ENCODE measurements around the gene TP53RK. TPM values are rescaled to one million over a fixed set of nuclear protein-coding genes. Genes with fewer than 3 reads are reported as not detected.
A peak's percentile ranks its signal among the peaks of the same experiment; 100 is the strongest.

The TP53RK gene
- total RNA-seq, 1 experiment from 2014 or later = 12.4 TPM

- Mint-ChIP-seq H3K9me3 (peaks cover 27% of the 10 kb centered on the region), H3K36me3 (peaks cover 14% of the 10 kb centered on the region), H3K4me3 (peak overlapping the region; percentile 70), H3K27me3 (ENCODE audit: low read depth) (peaks cover 8% of the 10 kb centered on the region), H3K4me1 (peaks cover 38% of the 10 kb centered on the region), H3K27ac (peak overlapping the region; percentile 66)
- CTCF ChIA-PET = interaction anchor here (0.9 to 1.0 kb wide), 4 partner anchors 16 to 311 kb away, joined by 3 to 7 read pairs (median 3); partner anchors contain the start of gene TP53RK
- POLR2A ChIA-PET = no interaction called here
- no peak for TF ChIP-seq ZNF317 (CRISPR knock-in tag; IDR thresholded peaks at IDR 0.05; ENCODE audit: borderline replicate concordance, low read depth)
- no peak for TF ChIP-seq SOX15 (CRISPR knock-in tag; IDR thresholded peaks at IDR 0.05)
- TF ChIP-seq GTF2I (CRISPR knock-in tag; conservative IDR thresholded peaks at IDR 0.05) = no peak
- TF ChIP-seq ZSCAN18 (CRISPR knock-in tag; IDR thresholded peaks at IDR 0.05) = no peak
- no peak for TF ChIP-seq SP1 (CRISPR knock-in tag; conservative IDR thresholded peaks at IDR 0.05)
- TF ChIP-seq TCF7 (CRISPR knock-in tag; IDR thresholded peaks at IDR 0.05; ENCODE audit: low read depth) = no peak
- TF ChIP-seq, protein P1, sequence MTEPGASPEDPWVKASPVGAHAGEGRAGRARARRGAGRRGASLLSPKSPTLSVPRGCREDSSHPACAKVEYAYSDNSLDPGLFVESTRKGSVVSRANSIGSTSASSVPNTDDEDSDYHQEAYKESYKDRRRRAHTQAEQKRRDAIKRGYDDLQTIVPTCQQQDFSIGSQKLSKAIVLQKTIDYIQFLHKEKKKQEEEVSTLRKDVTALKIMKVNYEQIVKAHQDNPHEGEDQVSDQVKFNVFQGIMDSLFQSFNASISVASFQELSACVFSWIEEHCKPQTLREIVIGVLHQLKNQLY (CRISPR knock-in tag; IDR thresholded peaks at IDR 0.05) = no peak
- TF ChIP-seq, protein P2, sequence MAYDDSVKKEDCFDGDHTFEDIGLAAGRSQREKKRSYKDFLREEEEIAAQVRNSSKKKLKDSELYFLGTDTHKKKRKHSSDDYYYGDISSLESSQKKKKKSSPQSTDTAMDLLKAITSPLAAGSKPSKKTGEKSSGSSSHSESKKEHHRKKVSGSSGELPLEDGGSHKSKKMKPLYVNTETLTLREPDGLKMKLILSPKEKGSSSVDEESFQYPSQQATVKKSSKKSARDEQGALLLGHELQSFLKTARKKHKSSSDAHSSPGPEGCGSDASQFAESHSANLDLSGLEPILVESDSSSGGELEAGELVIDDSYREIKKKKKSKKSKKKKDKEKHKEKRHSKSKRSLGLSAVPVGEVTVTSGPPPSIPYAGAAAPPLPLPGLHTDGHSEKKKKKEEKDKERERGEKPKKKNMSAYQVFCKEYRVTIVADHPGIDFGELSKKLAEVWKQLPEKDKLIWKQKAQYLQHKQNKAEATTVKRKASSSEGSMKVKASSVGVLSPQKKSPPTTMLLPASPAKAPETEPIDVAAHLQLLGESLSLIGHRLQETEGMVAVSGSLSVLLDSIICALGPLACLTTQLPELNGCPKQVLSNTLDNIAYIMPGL (CRISPR knock-in tag; IDR thresholded peaks at IDR 0.05) = no peak
- TF ChIP-seq ELF4 (CRISPR knock-in tag; IDR thresholded peaks at IDR 0.05; ENCODE audit: low read depth) = no peak
- TF ChIP-seq NR1H2 (CRISPR knock-in tag; IDR thresholded peaks at IDR 0.05) = no peak
- no peak for TF ChIP-seq NFYB (CRISPR knock-in tag; conservative IDR thresholded peaks at IDR 0.05; ENCODE audit: low read depth)
- TF ChIP-seq, protein P3, sequence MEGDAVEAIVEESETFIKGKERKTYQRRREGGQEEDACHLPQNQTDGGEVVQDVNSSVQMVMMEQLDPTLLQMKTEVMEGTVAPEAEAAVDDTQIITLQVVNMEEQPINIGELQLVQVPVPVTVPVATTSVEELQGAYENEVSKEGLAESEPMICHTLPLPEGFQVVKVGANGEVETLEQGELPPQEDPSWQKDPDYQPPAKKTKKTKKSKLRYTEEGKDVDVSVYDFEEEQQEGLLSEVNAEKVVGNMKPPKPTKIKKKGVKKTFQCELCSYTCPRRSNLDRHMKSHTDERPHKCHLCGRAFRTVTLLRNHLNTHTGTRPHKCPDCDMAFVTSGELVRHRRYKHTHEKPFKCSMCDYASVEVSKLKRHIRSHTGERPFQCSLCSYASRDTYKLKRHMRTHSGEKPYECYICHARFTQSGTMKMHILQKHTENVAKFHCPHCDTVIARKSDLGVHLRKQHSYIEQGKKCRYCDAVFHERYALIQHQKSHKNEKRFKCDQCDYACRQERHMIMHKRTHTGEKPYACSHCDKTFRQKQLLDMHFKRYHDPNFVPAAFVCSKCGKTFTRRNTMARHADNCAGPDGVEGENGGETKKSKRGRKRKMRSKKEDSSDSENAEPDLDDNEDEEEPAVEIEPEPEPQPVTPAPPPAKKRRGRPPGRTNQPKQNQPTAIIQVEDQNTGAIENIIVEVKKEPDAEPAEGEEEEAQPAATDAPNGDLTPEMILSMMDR (IDR thresholded peaks at IDR 0.05) = no peak
- TF ChIP-seq, protein P4, sequence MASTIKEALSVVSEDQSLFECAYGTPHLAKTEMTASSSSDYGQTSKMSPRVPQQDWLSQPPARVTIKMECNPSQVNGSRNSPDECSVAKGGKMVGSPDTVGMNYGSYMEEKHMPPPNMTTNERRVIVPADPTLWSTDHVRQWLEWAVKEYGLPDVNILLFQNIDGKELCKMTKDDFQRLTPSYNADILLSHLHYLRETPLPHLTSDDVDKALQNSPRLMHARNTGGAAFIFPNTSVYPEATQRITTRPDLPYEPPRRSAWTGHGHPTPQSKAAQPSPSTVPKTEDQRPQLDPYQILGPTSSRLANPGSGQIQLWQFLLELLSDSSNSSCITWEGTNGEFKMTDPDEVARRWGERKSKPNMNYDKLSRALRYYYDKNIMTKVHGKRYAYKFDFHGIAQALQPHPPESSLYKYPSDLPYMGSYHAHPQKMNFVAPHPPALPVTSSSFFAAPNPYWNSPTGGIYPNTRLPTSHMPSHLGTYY (CRISPR knock-in tag; IDR thresholded peaks at IDR 0.05) = no peak
- TF ChIP-seq ZNF219 (CRISPR knock-in tag; IDR thresholded peaks at IDR 0.05; ENCODE audit: borderline replicate concordance) = no peak
- no peak for DNase-seq (ENCODE audit: low spot score)
- peak; percentile 17 for ATAC-seq
Measured at GRCh38 chr20:46709055-46709458, 19.8 kb upstream of the TP53RK start.

DNA sequence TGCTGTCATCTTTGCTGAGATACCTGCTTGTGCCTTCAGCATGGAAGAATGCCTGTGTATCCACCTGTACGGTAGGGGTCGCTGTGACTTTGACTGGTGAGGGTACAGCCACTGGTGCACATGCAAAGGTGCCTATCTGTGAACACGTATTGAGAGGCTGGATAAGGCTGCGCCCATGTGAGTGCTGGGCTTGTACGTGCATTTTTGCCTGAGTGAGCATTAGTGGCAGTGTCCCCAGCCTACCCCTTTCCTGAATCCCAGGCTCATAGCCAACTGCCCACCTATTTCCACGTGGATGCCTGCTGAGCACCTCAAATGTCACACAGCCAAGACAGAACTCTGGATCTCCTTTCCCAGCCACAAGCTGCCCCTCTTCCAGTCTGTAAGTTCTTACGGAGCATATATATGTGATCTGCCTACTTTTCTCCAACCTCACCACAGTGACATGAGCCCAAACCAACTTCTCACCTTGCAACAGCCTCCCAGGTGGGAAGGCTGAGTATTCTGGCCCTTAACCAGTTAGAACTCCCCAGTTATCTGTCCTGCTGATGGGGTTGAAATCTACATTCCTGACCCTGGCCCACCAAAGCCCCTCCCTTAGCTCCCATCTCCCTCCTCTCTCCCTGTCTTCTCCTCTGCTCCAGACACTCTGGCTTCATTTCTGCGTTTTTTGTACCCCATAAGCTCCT, 19.1 kb upstream of the TP53RK start:
- ChIA-PET CTCF (interaction anchor here (0.8 to 1.1 kb wide), 7 partner anchors 15 to 312 kb away, joined by 3 to 7 read pairs (median 3); partner anchors contain the start of gene TP53RK), POLR2A (interaction anchor here (0.8 kb wide), 1 partner anchor 220 kb away, joined by 3 read pairs; no protein-coding TSS in a partner anchor)
- Mint-ChIP-seq H3K27me3 (ENCODE audit: low read depth) (peaks cover 8% of the 10 kb centered on the region), H3K27ac (no peak overlapping the region), H3K36me3 (peaks cover 14% of the 10 kb centered on the region), H3K4me1 (peaks cover 40% of the 10 kb centered on the region), H3K4me3 (peak overlapping the region; percentile 70), H3K9me3 (peaks cover 27% of the 10 kb centered on the region)
- ATAC-seq (peak; percentile 46), DNase-seq (ENCODE audit: low spot score) (peak; percentile 81)
- TF ChIP-seq EMX1 (CRISPR knock-in tag; IDR thresholded peaks at IDR 0.05) (no peak), CBFB (CRISPR knock-in tag; IDR thresholded peaks at IDR 0.05; ENCODE audit: low read depth) (no peak), MXD4 (CRISPR knock-in tag; IDR thresholded peaks at IDR 0.05; ENCODE audit: borderline replicate concordance) (no peak), E2F1 (CRISPR knock-in tag; IDR thresholded peaks at IDR 0.05) (no peak), ELF4 (CRISPR knock-in tag; IDR thresholded peaks at IDR 0.05; ENCODE audit: low read depth) (no peak), GTF2I (CRISPR knock-in tag; conservative IDR thresholded peaks at IDR 0.05) (no peak), NFE2L1 (CRISPR knock-in tag; IDR thresholded peaks at IDR 0.05) (0 out of 2 replicates have a peak, but pooled peaks have one; percentile 26)
- TF ChIP-seq, protein P5, sequence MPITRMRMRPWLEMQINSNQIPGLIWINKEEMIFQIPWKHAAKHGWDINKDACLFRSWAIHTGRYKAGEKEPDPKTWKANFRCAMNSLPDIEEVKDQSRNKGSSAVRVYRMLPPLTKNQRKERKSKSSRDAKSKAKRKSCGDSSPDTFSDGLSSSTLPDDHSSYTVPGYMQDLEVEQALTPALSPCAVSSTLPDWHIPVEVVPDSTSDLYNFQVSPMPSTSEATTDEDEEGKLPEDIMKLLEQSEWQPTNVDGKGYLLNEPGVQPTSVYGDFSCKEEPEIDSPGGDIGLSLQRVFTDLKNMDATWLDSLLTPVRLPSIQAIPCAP (CRISPR knock-in tag; IDR thresholded peaks at IDR 0.05) = no peak
- TF ChIP-seq, protein P3 (IDR thresholded peaks at IDR 0.05) = peak; percentile 71
- TF ChIP-seq, protein P2 (CRISPR knock-in tag; IDR thresholded peaks at IDR 0.05) = no peak
